Stomach (tissue), 8 donors: ENCODE data around the gene AVL9. TPM values are rescaled to one million over a fixed set of nuclear protein-coding genes. Genes with fewer than 3 reads are reported as not detected.

Source experiments
- polyA plus RNA-seq, 3 donors: library from polyadenylated mRNA; stranded (reverse); fragments of 200-250 nt; gene quantifications; one replicate each; pipeline ENCODE4 v1.2.3, GENCODE V29; 2013
- total RNA-seq, 5 donors: library from RNA; depleted of rRNA; stranded (reverse); fragments of >200 nt; gene quantifications; one replicate each; pipeline versions ENCODE4 v1.1.0 to v1.2.3, GENCODE V29; 2014 to 2016
- donor health status: healthy with polysubstance abuse.
- donor health status: Bipolar disorder and iron deficiency.
- donor health status: healthy.

AVL9 gene
- total and polyA plus RNA-seq, 8 donors = 7.2 to 197 (median 36.4) TPM

Other genes with a start within 250 kb of the AVL9 start
- gene LSM5, start 5.1 kb upstream of the AVL9 start, total RNA-seq = 10 to 100 TPM in 3 of 5 donors, 1 to 10 TPM in 2; 2.9 to 45.3 (median 14.3) TPM
- gene LSM5, start 5.1 kb upstream of the AVL9 start, polyA plus RNA-seq = 100 to 1,000 TPM in 1 of 3 donors, 10 to 100 TPM in 2; 60.8 to 109 (median 89.6) TPM